Mesothelial cell of epicardium (in vitro differentiated cells): ENCODE data around the gene DNM2. TPM values are rescaled to one million over a fixed set of nuclear protein-coding genes. Genes with fewer than 3 reads are reported as not detected.
A peak's percentile ranks its signal among the peaks of the same experiment; 100 is the strongest.

Source experiments
- DNase-seq, 2 experiments: peaks; one replicate each; pipeline ENCODE4 v3.0.0; 2021; ENCODE audit warnings: low spot score in 2 of 2; ENCODE audit not compliant: unreplicated experiment in 2 of 2
- H3K27ac Mint-ChIP-seq: 2 replicates; pipeline ENCODE4 v1.8.0; 2021; ENCODE audit warnings: mixed read lengths
- H3K27me3 Mint-ChIP-seq: 2 replicates; pipeline ENCODE4 v1.8.0; 2021; ENCODE audit warnings: low read depth, mixed read lengths
- H3K36me3 Mint-ChIP-seq: 2 replicates; pipeline ENCODE4 v1.8.0; 2021; ENCODE audit warnings: mixed read lengths
- H3K4me1 Mint-ChIP-seq: 2 replicates; pipeline ENCODE4 v1.8.0; 2021; ENCODE audit warnings: mixed read lengths
- H3K4me3 Mint-ChIP-seq: 2 replicates; pipeline ENCODE4 v1.8.0; 2021; ENCODE audit warnings: mild to moderate bottlenecking, moderate library complexity, mixed read lengths
- H3K9me3 Mint-ChIP-seq: 2 replicates; pipeline ENCODE4 v1.8.0; 2021; ENCODE audit warnings: mixed read lengths
- total RNA-seq: library from RNA; stranded (reverse); gene quantifications from 3 replicates; pipeline ENCODE4 v1.2.1, GENCODE V29; 2021
- TF ChIP-seq, protein P1 (sequence below): fragments of 200-600 bp; sonication (generic); IDR thresholded peaks from one replicate; pipeline ENCODE4 v1.5.0; 2021; ENCODE audit warnings: antibody characterized with exemption; ENCODE audit not compliant: unreplicated experiment

The DNM2 gene
- total RNA-seq, 1 donor from 2014 or later: 128 TPM

DNA sequence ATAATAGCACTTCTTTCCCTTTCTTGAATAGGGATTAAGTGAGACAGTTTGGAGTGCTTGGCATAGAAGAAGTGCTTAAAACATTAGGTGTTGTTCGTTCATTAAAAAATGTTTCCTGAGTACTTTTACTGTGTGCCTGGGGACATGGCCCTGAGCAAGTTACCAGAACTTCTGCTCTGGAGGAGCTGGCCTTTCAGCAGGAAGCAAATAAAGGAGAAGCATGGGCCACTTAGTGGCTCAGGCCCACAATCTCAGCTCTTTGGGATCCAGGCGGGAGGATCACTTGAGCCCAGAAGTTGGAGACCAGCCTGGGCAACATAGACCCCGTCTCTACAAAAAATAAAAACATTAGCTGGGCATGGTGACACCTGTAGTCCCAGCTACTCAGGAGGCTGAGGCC is 5.7 kb downstream of the DNM2 start:
- H3K4me1 Mint-ChIP-seq: peaks cover 18% of the 10 kb centered on the region
- DNase-seq: no peak
- no peaks in the 10 kb centered on the region for H3K9me3 Mint-ChIP-seq
- no peak overlapping the region for H3K4me3 Mint-ChIP-seq
- TF ChIP-seq, protein P1, sequence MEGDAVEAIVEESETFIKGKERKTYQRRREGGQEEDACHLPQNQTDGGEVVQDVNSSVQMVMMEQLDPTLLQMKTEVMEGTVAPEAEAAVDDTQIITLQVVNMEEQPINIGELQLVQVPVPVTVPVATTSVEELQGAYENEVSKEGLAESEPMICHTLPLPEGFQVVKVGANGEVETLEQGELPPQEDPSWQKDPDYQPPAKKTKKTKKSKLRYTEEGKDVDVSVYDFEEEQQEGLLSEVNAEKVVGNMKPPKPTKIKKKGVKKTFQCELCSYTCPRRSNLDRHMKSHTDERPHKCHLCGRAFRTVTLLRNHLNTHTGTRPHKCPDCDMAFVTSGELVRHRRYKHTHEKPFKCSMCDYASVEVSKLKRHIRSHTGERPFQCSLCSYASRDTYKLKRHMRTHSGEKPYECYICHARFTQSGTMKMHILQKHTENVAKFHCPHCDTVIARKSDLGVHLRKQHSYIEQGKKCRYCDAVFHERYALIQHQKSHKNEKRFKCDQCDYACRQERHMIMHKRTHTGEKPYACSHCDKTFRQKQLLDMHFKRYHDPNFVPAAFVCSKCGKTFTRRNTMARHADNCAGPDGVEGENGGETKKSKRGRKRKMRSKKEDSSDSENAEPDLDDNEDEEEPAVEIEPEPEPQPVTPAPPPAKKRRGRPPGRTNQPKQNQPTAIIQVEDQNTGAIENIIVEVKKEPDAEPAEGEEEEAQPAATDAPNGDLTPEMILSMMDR: no peak
- H3K36me3 Mint-ChIP-seq: peaks cover 5% of the 10 kb centered on the region
- H3K27ac Mint-ChIP-seq: peak overlapping the region; percentile 73
- H3K27me3 Mint-ChIP-seq: no peaks in the 10 kb centered on the region

DNA sequence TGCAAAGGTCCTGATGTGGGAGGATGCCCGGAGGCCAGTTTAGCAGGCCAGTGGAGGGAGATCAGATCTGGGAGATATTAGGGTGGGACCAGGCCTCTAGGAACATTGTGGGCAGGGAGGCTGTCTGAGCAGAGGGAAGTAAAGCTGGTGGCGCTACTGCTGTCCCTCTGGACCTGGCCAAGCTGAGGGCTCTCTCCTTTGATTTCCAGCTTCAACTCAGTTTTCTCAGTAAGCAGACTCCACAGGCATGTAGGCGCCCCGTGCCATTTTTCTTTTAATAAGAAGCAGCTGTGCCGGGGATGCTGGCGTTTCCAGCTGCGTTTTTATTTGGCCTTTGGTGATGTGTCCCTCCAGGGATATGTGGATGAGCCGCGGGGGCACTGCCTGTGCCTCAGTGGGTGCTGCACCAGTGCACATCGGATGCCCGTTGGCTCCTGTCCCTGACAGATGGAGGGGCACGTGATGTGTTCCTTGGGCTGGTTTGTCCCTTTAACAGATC is 6.7 kb downstream of the DNM2 start:
- no peak overlapping the region for H3K4me3 Mint-ChIP-seq
- H3K27ac Mint-ChIP-seq: peak overlapping the region; percentile 40
- DNase-seq: no peak
- peaks cover 5% of the 10 kb centered on the region for H3K36me3 Mint-ChIP-seq
- no peaks in the 10 kb centered on the region for H3K27me3 Mint-ChIP-seq
- peaks cover 11% of the 10 kb centered on the region for H3K4me1 Mint-ChIP-seq
- H3K9me3 Mint-ChIP-seq: no peaks in the 10 kb centered on the region
- TF ChIP-seq, protein P1: no peak

DNA sequence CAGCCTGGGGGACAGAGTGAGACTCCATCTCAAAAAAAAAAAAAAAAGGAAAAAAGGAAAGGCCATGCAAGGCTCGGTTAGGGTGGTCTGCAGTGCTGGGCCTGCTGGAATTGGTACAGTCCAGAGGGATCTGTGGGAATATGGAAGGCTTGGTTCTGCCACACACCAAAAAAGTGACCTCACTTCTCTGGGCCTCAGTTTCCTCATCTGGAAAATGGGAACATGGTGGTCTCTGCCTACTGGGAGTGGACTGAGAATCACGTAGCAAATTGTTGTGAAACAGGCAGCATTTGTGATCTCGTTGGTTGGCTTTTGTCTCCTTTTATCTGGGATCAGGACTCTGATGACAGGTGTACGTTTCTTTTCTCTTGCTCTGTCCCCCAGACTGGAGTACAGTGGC is 7.5 kb downstream of the DNM2 start:
- H3K27ac Mint-ChIP-seq: no peak overlapping the region
- no peaks in the 10 kb centered on the region for H3K9me3 Mint-ChIP-seq
- H3K36me3 Mint-ChIP-seq: peaks cover 5% of the 10 kb centered on the region
- H3K4me1 Mint-ChIP-seq: peaks cover 7% of the 10 kb centered on the region
- TF ChIP-seq, protein P1: no peak
- no peaks in the 10 kb centered on the region for H3K27me3 Mint-ChIP-seq
- H3K4me3 Mint-ChIP-seq: no peak overlapping the region
- DNase-seq: no peak

DNA sequence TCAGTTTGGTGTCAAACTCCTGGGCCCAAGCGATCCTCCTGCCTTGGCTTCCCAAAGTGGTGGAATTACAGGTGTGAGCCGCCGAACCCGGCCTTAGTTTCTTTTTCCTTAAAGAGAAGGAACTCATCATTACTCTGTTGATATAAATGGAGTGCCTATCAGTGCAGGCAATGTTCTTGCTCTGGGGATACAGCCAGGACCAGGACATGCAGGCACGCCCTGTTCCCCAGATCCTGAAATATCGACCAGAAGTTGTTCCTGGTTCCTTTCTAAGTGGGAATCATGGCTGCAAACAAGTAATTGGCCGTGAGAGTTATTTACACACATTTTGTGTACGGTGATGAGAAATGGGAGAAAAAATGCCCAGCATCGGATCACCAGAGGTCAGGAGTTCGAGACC is 8.4 kb downstream of the DNM2 start:
- H3K4me3 Mint-ChIP-seq: no peak overlapping the region
- H3K27ac Mint-ChIP-seq: no peak overlapping the region
- H3K4me1 Mint-ChIP-seq: peaks cover 7% of the 10 kb centered on the region
- TF ChIP-seq, protein P1: no peak
- no peaks in the 10 kb centered on the region for H3K27me3 Mint-ChIP-seq
- DNase-seq: no peak
- no peaks in the 10 kb centered on the region for H3K9me3 Mint-ChIP-seq
- H3K36me3 Mint-ChIP-seq: peaks cover 5% of the 10 kb centered on the region

DNA sequence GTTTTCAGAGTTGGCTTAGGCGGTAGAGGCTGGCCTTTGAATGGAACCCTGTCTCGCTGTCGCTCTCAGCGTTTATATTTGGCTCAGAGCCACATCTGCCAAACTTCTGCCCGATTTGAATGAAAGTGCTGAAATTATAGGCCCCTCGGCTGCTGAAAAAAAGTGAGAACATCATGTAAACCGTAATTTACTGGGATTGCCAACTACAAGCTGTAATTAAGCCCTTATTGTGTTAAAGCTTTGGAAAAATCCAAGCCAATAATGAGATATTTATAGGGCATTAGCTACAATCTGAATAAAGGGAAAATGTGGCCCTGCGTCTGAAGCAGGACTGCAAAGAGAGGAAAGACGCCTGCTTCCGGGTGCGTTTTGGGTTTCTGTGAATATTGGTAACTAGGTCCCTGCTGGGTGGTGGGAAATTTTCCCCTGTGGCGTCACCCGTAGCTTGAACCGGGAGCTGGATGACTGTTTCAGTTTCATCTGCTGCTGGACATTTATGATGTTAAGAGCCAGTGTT is 9.9 kb downstream of the DNM2 start:
- no peaks in the 10 kb centered on the region for H3K9me3 Mint-ChIP-seq

More for the DNA sequence above, 9.9 kb downstream of the DNM2 start:
- TF ChIP-seq, protein P1: no peak
- H3K27ac Mint-ChIP-seq: peak overlapping the region; percentile 54
- H3K4me3 Mint-ChIP-seq: no peak overlapping the region
- peaks cover 7% of the 10 kb centered on the region for H3K4me1 Mint-ChIP-seq
- DNase-seq: no peak
- H3K27me3 Mint-ChIP-seq: no peaks in the 10 kb centered on the region
- peaks cover 5% of the 10 kb centered on the region for H3K36me3 Mint-ChIP-seq
